Fibroblast of lung (primary cell): ENCODE data around the gene JADE2. TPM values are rescaled to one million over a fixed set of nuclear protein-coding genes. Genes with fewer than 3 reads are reported as not detected.

Experiments used
- DNase-seq, 2 donors: peaks; one replicate each; pipeline versions ENCODE4 v3.0.0 to v3.0.0-alpha.2; 2010; ENCODE audit warnings: low read depth in 2 of 2
- H2AFZ ChIP-seq: 2 replicates; pipeline ENCODE4 v1.5.1; 2012; ENCODE audit warnings: low read length, control low read depth, inconsistent platforms
- H3K27ac ChIP-seq: 2 replicates; pipeline ENCODE4 v1.5.1; 2011; ENCODE audit warnings: low read length, control low read depth; ENCODE audit not compliant: insufficient read depth
- H3K27me3 ChIP-seq: 2 replicates; pipeline ENCODE4 v1.5.1; 2011; ENCODE audit warnings: mild to moderate bottlenecking, low read length; ENCODE audit not compliant: control insufficient read depth, insufficient read depth
- H3K36me3 ChIP-seq: 2 replicates; pipeline ENCODE4 v1.5.1; 2011; ENCODE audit warnings: low read length; ENCODE audit not compliant: control insufficient read depth, insufficient read depth
- H3K4me1 ChIP-seq: 2 replicates; pipeline ENCODE4 v1.5.1; 2011; ENCODE audit warnings: low read length; ENCODE audit not compliant: control insufficient read depth, insufficient read depth; ENCODE audit errors: extremely low read depth
- H3K4me2 ChIP-seq: 2 replicates; pipeline ENCODE4 v1.5.1; 2011; ENCODE audit warnings: low read length, control low read depth; ENCODE audit not compliant: insufficient read depth; ENCODE audit errors: extremely low read depth
- H3K4me3 ChIP-seq, 4 experiments: fragments of 200-600 bp in 1 of 4; sonication (generic) in 1 of 4; replicated peaks in 1 of 4; 2 replicates each; pipeline ENCODE4 v1.5.1; 2011 to 2016; ENCODE audit warnings: low read length in 4 of 4, low read depth in 3 of 4, mild to moderate bottlenecking in 3 of 4, control low read depth in 2 of 4, inconsistent platforms in 1 of 4, mixed read lengths in 1 of 4; ENCODE audit not compliant: insufficient read depth in 1 of 4; ENCODE audit errors: control extremely low read depth in 1 of 4
- H3K79me2 ChIP-seq: 2 replicates; pipeline ENCODE4 v1.5.1; 2012; ENCODE audit warnings: mild to moderate bottlenecking, low read length, inconsistent platforms; ENCODE audit not compliant: control insufficient read depth, insufficient read depth
- H3K9ac ChIP-seq: 2 replicates; pipeline ENCODE4 v1.5.1; 2011; ENCODE audit warnings: mild to moderate bottlenecking, low read length, control low read depth; ENCODE audit not compliant: insufficient read depth
- H3K9me3 ChIP-seq: 2 replicates; pipeline ENCODE4 v1.5.1; 2012; ENCODE audit warnings: low read depth, low read length; ENCODE audit not compliant: control insufficient read depth, insufficient read depth
- H4K20me1 ChIP-seq: 2 replicates; pipeline ENCODE4 v1.5.1; 2011; ENCODE audit warnings: low read length; ENCODE audit not compliant: control insufficient read depth, insufficient read depth; ENCODE audit errors: extremely low read depth
- CTCF ChIP-seq, 2 donors: IDR thresholded peaks in 1 of 2; conservative IDR thresholded peaks in 1 of 2; 1 replicate in 1 of 2; 2 replicates in 1 of 2; pipeline ENCODE4 v1.5.1; 2011 to 2012; ENCODE audit warnings: low read length in 2 of 2, control low read depth in 1 of 2, inconsistent platforms in 1 of 2, low read depth in 1 of 2, mild to moderate bottlenecking in 1 of 2
- EZH2 ChIP-seq: IDR thresholded peaks from 2 replicates; pipeline ENCODE4 v1.5.1; 2012; ENCODE audit warnings: low read length, control low read depth, mild to moderate bottlenecking; ENCODE audit errors: missing control alignments
- polyA plus RNA-seq, 2 donors: library from polyadenylated mRNA; depleted of rRNA in 1 of 2; stranded (reverse) in 1 of 2; unstranded in 1 of 2; fragments of >200 nt; gene quantifications; 2 replicates each; pipeline ENCODE4 v1.2.1, GENCODE V29; 2011 to 2012; ENCODE audit warnings: missing spikeins in 1 of 2
- total RNA-seq: library from RNA; depleted of rRNA; stranded (reverse); fragments of >200 nt; gene quantifications from 2 replicates; pipeline ENCODE4 v1.2.1, GENCODE V29; 2014

The JADE2 gene
- total and polyA plus RNA-seq, 2 donors (not counting 1 experiment from before 2014, with no cell fraction given): 10.0 to 45.9 TPM

DNA sequence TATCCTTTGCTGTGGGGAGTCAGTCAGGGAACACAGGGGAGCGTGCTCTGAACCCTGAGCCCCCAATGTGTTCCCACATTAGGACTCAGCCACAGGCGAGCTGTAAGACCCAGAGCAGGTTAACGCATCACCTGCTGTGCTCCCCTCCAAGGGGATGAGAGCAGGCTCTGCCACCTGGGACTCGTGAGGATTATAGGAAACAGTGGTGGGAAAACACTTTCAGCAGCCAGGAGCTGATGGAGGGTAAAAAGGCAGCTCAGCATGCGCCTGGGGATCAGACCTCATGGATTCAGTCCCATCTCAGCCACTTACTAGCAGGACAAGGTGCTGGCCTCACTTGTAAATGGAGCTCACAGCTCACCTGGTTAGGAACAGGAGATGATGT is 9.2 kb downstream of the JADE2 start:
- no peaks in the 10 kb centered on the region for H4K20me1 ChIP-seq

GRCh38 chr5:134536876-134537275 is 11.4 kb downstream of the JADE2 start:
- H3K4me2 ChIP-seq: no peak overlapping the region
- TF ChIP-seq EZH2 (no peak), CTCF (conservative IDR thresholded peaks at IDR 0.05 in 1 of 2, IDR thresholded peaks at IDR 0.05 in 1 of 2; ENCODE audit: low read depth in 1 of 2, low read length in 2 of 2) (no peak)
- H3K27me3 ChIP-seq: no peaks in the 10 kb centered on the region
- peaks cover 37% of the 10 kb centered on the region for H3K79me2 ChIP-seq
- no peak overlapping the region for H2AFZ ChIP-seq
- DNase-seq: no peak
- H3K9me3 ChIP-seq: no peaks in the 10 kb centered on the region
- no peak overlapping the region for H3K4me3 ChIP-seq
- no peaks in the 10 kb centered on the region for H4K20me1 ChIP-seq
- peaks cover 3% of the 10 kb centered on the region for H3K4me1 ChIP-seq
- H3K27ac ChIP-seq: no peak overlapping the region
- peaks cover 15% of the 10 kb centered on the region for H3K36me3 ChIP-seq
- no peak overlapping the region for H3K9ac ChIP-seq

More for the DNA sequence above, 9.2 kb downstream of the JADE2 start:
- Histone ChIP-seq H3K79me2 (peaks cover 55% of the 10 kb centered on the region), H3K9ac (no peak overlapping the region), H3K4me1 (peaks cover 19% of the 10 kb centered on the region), H3K27ac (no peak overlapping the region), H2AFZ (no peak overlapping the region), H3K9me3 (no peaks in the 10 kb centered on the region), H3K4me2 (no peak overlapping the region), H3K27me3 (no peaks in the 10 kb centered on the region), H3K36me3 (peaks cover 13% of the 10 kb centered on the region), H3K4me3 (no peak overlapping the region)
- TF ChIP-seq CTCF (conservative IDR thresholded peaks at IDR 0.05 in 1 of 2, IDR thresholded peaks at IDR 0.05 in 1 of 2; ENCODE audit: low read depth in 1 of 2, low read length in 2 of 2) (no peak), EZH2 (no peak)
- no peak for DNase-seq

- H3K4me3 ChIP-seq: no peak overlapping the region
- H3K4me1 ChIP-seq: peaks cover 3% of the 10 kb centered on the region
- no peak overlapping the region for H3K27ac ChIP-seq
- H3K36me3 ChIP-seq: peaks cover 15% of the 10 kb centered on the region
- DNase-seq: no peak
- peaks cover 33% of the 10 kb centered on the region for H3K79me2 ChIP-seq
- no peak overlapping the region for H3K4me2 ChIP-seq
- no peaks in the 10 kb centered on the region for H4K20me1 ChIP-seq
- no peaks in the 10 kb centered on the region for H3K9me3 ChIP-seq
- no peak overlapping the region for H2AFZ ChIP-seq
- no peak for TF ChIP-seq EZH2
- TF ChIP-seq CTCF (conservative IDR thresholded peaks at IDR 0.05 in 1 of 2, IDR thresholded peaks at IDR 0.05 in 1 of 2; ENCODE audit: low read depth in 1 of 2, low read length in 2 of 2): no peak
- no peaks in the 10 kb centered on the region for H3K27me3 ChIP-seq
- H3K9ac ChIP-seq: no peak overlapping the region
Measured at GRCh38 chr5:134537297-134537696, 11.8 kb downstream of the JADE2 start.
